HG02981 (cell line): ENCODE measurements around the gene TXNRD2.
"Not testable (repeated sequence)": the region's sequence is repeated elsewhere in the genome, so short reads cannot be mapped to it uniquely, and the experiment has no call there.

ENCODE experiments used
- ATAC-seq: cut with Tn5 transposase; IDR thresholded peaks from one replicate; pipeline ENCODE4 v1.9.1; 2021; ENCODE audit warnings: mild to moderate bottlenecking, moderate library complexity; ENCODE audit not compliant: unreplicated experiment

TXNRD2 gene

GRCh38 chr22:19926028-19926427 is 15.6 kb downstream of the TXNRD2 start:
- ATAC-seq = not testable (repeated sequence)

- no peak for ATAC-seq
Measured at GRCh38 chr22:19923914-19924513, 17.6 kb downstream of the TXNRD2 start.

GRCh38 chr22:19921544-19922081 is 20.0 kb downstream of the TXNRD2 start:
- ATAC-seq = no peak

- no peak for ATAC-seq
Measured at GRCh38 chr22:19919701-19920363, 21.8 kb downstream of the TXNRD2 start.

GRCh38 chr22:19918332-19919106 is 23.1 kb downstream of the TXNRD2 start:
- ATAC-seq = no peak

- ATAC-seq = no peak
Measured at GRCh38 chr22:19917389-19918138, 24.1 kb downstream of the TXNRD2 start.

- ATAC-seq = no peak
Measured at GRCh38 chr22:19916941-19917340, 24.7 kb downstream of the TXNRD2 start.

- no peak for ATAC-seq
Measured at GRCh38 chr22:19916006-19916405, 25.6 kb downstream of the TXNRD2 start.

GRCh38 chr22:19915287-19915954 is 26.2 kb downstream of the TXNRD2 start:
- ATAC-seq = no peak

GRCh38 chr22:19914201-19914943 is 27.2 kb downstream of the TXNRD2 start:
- no peak for ATAC-seq

GRCh38 chr22:19913337-19913936 is 28.2 kb downstream of the TXNRD2 start:
- ATAC-seq = no peak

- no peak for ATAC-seq
Measured at GRCh38 chr22:19912271-19912999, 29.2 kb downstream of the TXNRD2 start.

GRCh38 chr22:19911540-19912270 is 29.9 kb downstream of the TXNRD2 start:
- ATAC-seq = no peak

- no peak for ATAC-seq
Measured at GRCh38 chr22:19910180-19910744, 31.4 kb downstream of the TXNRD2 start.

- no peak for ATAC-seq
Measured at GRCh38 chr22:19909350-19910179, 32.1 kb downstream of the TXNRD2 start.

GRCh38 chr22:19907902-19908301 is 33.7 kb downstream of the TXNRD2 start:
- not testable (repeated sequence) for ATAC-seq

- not testable (repeated sequence) for ATAC-seq
Measured at GRCh38 chr22:19906864-19907263, 34.8 kb downstream of the TXNRD2 start.
